SK-N-DZ (cell line): ENCODE results near the gene CEP162.
A peak's percentile ranks its signal among the peaks of the same experiment; 100 is the strongest.
"Not testable (repeated sequence)": the region's sequence is repeated elsewhere in the genome, so short reads cannot be mapped to it uniquely, and the experiment has no call there.

ENCODE experiments used
- DNase-seq: peaks from one replicate; pipeline ENCODE4 v3.0.0-alpha.2; 2015; ENCODE audit warnings: low spot score

Gene CEP162

GRCh38 chr6:84150705-84151104 is 76.7 kb downstream of the CEP162 start:
- no peak for DNase-seq

GRCh38 chr6:84141521-84141920 is 85.9 kb downstream of the CEP162 start:
- DNase-seq, result no peak

- DNase-seq, result no peak
Measured at GRCh38 chr6:84139311-84139710, 88.1 kb downstream of the CEP162 start.

DNA sequence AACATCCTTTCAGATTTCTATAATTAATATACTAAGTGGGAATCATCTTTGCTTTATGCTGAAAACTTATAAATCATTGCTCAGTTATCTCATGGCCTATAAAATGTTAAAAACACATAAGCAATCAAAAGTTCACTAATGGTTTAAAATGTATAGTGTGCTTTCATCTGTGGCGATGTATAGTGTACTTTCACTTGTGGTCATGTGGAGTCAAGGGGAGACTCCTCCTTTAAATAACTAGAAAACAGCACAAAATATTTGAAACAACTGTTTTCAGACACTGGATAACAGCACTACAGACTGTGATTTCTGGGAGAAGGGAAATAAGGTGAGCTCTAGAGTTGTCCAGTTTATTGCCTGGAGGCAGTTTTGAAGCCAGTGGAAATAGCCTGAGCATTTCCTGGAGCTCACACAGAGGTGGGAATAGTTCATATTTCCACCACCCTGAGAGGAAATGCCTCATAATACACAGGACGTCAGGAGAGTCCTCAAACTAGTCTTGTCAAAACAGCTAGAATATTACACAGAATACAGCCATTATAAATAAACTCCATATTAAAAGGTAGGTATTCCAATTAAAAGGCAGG is 89.4 kb downstream of the CEP162 start:
- DNase-seq, result no peak

DNA sequence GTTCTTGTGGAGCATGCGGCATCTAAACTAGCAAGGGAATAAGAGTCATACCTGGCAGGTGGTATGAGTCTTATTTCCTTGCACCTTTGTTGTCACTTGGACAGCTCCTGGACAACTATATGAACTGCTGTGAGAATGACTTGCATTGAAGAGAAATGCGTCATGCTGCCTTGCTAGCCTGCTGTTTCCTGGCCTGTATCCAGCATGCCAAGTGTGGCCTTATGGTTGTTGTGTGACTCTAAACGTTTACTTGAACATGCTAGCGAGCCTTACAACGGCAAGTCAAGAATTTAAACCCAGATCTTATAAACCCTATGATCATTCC is 90.4 kb downstream of the CEP162 start:
- no peak for DNase-seq

- no peak for DNase-seq
Measured at GRCh38 chr6:84136364-84137050, 90.9 kb downstream of the CEP162 start.

DNA sequence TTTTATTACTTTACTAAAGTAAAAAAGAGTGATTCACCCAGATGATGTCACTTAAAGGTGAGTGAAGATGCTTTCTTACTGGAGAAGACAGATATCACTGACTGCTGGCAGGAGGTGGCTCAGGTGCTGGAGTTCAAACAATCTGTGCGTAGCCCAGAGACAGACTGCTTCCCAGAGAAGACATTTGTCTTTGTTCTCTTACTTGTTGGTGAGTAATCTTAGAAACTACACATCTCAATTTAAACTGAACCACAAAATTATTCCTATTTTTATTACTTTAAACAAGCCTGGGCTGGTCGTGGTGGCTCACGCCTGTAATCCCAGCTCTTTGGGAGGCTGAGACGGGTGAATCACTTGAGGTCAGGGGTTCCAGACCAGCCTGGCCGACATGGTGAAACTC is 92.2 kb downstream of the CEP162 start:
- no peak for DNase-seq

DNA sequence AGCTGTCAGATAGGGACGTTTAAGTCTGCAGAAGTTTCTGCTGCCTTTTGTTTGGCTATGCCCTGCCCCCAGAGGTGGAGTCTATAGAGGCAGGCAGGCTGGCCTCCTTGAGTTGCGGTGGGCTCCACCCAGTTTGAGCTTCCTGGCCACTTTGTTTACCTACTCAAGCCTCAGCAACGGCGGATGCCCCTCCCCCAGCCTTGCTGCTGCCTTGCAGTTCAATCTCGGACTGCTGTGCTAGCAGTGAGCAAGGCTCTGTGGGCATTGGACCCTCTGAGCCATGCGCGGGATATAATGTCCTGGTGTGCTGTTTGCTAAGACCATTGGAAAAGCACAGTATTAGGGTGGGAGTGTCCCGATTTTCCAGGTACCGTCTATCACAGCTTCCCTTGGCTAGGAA is 94.1 kb downstream of the CEP162 start:
- not testable (repeated sequence) for DNase-seq

DNA sequence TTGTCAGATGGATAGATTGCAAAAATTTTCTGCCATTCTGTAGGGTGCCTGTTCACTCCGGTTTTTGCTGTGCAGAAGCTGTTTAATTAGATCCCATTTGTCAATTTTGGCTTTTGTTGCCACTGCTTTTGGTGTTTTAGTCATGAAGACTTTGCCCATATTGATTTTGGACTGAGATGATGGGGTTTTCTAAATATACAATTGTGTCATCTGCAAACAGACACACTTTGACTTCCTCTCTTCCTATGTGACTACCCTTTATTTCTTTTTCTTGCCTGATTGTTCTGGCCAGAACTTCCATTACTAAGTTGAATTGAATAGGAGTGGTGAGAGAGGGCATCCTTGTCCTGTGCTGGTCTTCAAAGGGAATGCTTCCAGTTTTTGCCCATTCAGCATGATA is 97.9 kb downstream of the CEP162 start:
- DNase-seq, result not testable (repeated sequence)

DNA sequence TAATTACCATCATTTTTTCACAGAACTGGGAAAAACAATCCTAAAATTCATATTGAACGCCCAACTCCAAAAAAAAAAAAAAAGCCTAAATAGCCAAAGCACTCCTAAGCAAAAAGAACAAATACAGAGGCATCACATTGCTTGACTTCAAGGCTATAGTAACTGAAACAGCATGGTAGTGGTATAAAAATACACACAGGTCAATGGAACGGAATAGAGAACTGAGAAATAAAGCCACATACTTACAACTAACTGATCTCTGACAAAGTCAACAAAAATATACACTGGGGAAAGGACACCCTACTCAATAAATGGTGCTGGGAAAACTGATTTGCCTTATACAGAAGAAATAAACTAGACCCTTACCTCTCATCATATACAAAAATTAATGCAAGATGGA is 104.3 kb downstream of the CEP162 start:
- no peak for DNase-seq

GRCh38 chr6:84119277-84119676 is 108.2 kb downstream of the CEP162 start:
- no peak for DNase-seq

- no peak for DNase-seq
Measured at GRCh38 chr6:84118191-84118590, 109.3 kb downstream of the CEP162 start.

DNA sequence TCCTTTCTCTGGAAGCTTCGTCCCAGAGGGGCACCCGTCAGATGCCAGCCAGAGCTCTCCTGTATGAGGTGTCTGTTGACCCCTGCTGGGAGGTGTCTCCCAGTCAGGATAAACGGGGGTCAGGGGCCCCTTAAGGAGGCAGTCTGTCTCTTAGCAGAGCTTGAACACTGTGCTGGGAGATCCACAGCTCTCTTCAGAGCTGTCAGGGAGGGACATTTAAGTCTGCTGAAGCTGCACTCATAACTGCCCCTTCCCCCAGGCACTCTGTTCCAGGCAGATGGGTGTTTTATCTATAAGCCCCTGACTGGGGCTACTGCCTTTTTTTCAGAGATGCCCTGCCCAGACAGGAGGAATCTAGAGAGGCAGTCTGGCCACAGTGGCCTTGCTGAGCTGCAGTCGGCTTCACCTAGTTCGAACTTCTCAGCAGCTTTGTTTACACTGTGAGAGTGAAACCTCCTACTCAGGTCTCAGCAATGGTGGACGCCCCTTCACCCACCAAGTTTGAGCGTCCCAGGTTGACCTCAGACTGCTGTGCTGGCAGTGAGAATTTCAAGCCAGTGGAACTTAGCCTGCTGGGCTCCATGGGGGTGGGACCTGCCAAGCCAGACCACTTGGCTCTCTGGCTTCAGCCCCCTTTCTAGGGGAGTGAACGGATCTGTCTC is 112.4 kb downstream of the CEP162 start:
- DNase-seq, result not testable (repeated sequence)

DNA sequence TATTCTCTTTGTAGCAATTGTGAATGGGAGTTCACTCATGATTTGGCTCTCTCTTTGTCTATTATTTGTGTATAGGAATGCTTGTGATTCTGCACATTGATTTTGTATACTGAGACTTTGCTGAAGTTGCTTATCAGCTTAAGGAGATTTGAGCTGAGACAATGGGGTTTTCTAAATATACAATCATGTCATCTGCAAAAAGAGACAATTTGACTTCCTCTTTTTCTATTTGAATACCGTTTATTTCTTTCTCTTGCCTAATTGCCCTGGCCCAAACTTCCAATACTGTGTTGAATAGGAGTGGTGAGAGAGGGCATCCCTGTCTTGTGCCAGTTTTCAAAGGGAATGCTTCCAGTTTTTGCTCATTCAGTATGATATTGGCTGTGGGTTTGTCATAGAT is 116.1 kb downstream of the CEP162 start:
- not testable (repeated sequence) for DNase-seq

- no peak for DNase-seq
Measured at GRCh38 chr6:84107495-84107894, 119.9 kb downstream of the CEP162 start.

DNA sequence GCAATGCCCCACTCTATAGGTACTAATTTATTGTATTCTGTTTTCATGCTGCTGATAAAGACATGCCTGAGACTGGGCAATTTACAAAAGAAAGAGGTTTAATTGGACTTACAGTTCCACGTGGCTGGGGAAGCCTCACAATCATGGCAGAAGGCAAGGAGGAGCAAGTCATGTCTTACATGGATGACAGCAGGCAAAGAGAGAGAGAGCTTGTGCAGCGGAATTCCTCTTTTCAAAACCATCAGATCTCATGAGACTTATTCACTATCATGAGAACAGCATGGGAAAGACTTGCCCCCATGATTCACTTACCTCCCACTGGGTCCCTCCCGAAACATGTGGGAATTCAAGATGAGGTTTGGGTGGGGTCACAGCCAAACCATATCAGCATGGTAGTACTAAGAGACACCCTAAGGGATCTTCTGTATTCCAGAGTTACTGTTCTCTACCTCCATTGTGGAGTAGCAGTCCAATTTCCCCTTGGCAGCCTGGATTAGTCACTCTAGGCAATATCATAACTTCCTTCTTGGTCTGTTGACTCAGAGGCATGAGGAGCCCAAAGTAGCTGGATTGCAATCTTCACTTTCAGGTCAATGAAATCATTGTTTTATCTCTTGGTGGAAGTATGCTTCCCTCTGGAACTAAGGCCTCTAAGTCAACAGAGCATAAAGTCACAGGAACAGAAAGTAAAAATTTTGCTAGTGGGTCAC is 122.1 kb downstream of the CEP162 start:
- DNase-seq, result not testable (repeated sequence)

DNA sequence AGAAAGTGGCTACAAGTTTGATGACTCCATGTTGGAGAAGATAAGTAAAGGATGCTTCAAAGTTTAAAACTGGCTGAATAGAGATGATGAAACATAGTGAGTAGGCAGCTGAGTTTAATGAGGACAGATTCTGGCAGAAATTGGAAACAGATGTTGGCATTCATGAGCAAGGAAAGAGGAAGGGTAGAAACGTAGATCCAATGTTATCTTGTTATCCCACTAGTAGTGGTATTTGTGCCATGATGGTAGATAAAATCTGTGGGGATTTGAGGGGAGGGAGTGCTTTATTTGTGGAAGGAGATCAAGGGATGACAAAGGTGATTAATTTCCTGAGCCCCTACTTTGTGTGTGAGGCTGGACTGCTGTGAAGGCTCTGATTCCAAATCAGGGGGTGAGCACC is 124.4 kb downstream of the CEP162 start:
- DNase-seq, result peak; percentile 42

- no peak for DNase-seq
Measured at GRCh38 chr6:84095156-84095555, 132.3 kb downstream of the CEP162 start.

DNA sequence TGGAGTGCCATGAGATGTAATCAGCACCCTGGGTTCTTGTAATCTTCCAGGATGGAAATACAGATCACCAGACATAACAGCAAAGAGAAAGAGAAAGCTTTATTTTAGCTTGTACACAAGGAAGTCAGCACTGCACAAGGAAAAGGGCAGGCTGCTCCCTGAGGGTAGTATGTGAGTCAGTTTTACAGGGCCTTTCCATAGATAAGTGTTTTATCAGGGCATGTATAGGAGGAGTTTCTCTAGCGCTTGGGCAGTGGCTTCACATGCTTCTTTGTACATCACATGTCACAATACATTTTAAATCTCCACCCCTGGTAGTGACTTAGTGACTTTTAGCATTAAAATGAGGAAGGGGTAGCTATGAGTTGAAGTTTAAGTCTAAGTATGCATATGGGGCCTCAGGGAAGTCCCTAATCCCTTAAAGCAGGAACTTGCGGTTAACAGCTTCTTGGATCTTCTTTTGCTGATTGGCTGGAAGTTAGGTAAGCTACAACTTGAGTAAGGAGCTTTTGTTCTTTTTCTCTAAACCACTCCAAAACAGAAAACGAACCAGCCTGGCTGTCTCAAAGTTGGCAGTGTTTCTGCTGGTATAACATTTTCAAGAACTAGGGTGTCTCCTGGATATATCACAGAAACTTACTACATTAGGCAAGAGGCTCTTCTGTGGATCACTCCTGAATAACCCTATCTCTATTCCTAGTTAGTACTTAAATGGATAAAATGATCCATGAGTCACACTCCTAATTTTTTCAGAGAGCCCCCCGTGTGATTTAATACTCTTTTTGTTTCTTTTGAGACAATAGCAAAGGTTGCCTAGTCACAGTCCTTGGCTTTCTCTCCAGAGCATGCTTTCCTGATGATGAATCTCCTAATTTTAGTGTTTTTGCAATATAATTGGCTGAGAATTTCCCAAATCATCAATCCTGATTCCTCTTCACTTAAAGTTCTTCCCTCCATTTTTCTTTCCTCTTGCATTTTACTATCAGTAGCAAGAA is 133.7 kb downstream of the CEP162 start:
- no peak for DNase-seq

DNA sequence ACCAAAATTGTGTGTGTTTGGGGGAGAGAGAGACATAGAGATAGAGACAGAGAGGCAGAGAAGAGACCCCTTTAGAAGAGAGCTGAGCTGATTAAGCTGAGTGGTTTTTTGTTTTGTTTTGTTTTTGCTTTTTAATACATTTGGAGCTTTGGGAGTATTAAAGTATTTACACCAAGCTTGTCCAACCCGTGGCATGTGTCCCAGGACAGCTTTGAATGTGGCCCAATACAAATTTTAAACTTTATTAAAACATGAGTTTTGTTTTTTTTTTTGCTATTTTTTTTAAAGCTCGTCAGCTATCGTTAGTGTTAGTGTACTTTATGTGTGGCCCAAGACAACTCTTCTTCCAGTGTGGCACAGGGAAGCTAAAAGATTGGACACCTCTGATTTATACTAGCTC is 137.9 kb downstream of the CEP162 start:
- DNase-seq, result no peak

DNA sequence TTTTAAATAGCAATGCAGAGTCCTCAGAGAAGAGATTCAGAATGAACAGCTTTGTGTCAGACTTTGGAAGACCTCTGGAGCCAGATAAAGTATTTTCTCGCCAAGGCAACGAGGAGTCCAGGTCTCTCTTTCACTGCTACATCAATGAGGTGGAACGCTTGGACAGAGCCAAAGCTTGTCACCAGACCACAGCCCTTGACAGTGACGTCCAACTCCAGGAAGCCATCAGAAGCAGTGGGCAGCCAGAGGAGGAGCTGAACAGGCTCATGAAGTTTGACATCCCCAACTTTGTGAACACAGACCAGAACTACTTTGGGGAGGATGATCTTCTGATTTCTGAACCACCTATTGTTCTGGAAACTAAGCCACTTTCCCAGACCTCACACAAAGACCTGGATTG is 138.4 kb downstream of the CEP162 start:
- DNase-seq, result no peak
